HK-2 (cell line): ENCODE data around the gene SURF2.
A peak's percentile ranks its signal among the peaks of the same experiment; 100 is the strongest.
"Not testable (repeated sequence)": the region's sequence is repeated elsewhere in the genome, so short reads cannot be mapped to it uniquely, and the experiment has no call there.

Source experiments
- DNase-seq: peaks from one replicate; pipeline ENCODE4 v3.0.0-alpha.2; 2018; ENCODE audit not compliant: unreplicated experiment

SURF2 gene

DNA sequence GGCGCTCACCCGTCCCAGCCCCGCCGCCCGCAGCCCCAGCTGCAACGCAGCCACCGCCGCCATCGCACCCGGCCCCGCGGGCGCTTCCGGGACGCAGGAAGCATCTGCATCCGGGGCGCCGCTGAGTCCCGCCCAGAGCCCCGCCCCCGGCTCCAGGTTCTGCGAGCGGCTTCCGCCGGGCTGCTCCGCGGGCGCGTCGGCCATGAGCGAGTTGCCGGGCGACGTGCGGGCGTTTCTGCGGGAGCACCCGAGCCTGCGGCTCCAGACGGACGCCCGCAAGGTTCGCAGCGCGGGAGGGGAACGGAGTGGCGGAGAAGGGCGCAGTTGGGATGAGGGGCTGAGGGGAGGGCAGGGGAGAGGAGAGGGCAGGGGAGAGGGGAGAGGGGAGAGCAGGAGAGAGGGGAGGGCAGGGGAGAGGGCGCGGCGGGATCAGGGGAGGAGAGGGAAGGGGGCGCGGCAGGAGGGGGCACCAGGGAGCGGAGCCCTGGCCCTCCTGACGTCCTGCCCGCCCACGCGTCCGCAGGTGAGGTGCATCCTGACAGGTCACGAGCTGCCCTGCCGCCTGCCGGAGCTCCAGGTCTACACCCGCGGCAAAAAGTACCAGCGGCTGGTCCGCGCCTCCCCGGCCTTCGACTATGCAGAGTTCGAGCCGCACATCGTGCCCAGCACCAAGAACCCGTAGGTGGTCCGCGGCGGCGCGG, at the start of gene SURF2, which contains the start of gene SURF1:
TSS of gene SURF2 (plus strand) at position 160 of the 701 bp plus-strand sequence. CDS start at position 203, 43 bp downstream.
TSS of gene SURF1 (minus strand) at position 97 of the 701 bp plus-strand sequence. CDS start at position 63, 34 bp downstream.
- peak; percentile 82 for DNase-seq

DNA sequence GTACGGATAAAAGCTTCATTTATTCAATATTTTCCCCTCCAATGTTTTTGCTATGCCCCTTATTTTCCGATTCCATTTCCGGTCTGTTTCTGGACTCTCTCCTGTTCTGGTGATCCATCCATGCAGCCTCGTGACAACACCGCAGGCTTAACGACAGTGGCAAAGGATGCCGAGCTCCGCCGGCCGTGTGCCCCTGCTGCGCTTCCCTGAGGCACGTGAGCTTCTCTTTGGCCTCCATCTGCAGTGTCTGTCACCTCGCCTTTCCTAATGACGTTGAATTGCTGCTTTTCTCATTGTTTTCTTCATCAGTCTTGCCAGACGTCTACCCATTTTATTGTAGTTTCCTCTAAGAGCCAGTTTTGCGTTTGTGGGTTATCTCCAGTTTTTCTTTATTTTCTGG, 49.0 kb upstream of the SURF2 start:
- no peak for DNase-seq

DNA sequence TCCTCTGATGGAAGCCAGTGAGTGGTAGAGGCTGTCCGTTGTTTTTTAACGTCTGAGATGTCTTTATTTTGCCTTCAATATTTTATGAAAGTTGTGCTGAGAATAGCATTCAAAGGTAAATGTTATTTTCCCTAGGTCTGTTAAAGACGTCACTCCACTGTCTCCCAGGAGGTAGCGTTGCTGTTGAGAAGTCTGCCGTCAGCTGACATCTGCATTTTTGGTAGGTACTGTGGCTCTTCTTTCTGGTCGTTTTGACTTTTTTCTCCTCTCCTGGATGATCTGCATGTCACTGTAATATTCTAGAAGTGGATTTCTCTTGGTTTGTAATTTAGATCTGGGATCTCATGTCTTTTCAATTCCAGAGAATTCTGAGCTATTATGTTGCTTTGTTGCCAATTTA, 46.7 kb upstream of the SURF2 start:
- DNase-seq, result no peak

DNA sequence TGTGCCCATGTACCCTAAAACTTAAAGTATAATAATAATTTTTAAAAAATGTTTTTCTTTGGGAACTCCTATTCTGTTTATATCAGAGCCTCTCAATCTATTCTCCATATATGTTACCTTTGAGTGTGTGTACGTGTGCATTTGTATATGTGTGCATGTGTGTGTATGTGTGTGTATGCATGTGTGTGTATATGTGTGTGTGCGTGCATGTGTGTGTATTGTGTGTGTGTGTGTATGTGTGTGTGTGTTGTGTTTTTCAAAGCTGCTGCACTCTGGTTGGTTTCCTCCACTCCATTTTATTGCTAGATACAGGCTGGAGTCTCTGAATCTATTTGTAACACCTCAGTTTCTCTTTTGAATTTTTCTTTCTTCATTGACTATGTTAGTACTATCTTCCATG, 40.4 kb upstream of the SURF2 start:
- DNase-seq, result no peak

DNA sequence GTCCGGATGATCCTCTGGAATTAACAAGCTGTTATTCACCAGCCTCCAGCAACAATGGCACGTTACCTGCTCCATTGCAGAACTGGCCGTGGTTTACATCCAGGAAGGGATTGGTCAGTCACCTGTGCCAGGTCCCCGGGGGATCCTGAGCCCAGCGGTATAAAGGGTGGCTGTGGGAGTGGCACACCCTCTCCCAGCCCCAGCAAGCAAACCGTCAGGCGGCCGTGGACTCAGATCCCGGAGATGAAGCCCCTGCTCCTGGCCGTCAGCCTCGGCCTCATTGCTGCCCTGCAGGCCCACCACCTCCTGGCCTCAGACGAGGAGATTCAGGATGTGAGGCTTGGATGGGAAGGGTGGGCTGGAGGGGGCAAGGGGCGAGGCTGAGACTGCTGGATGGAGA, 38.8 kb upstream of the SURF2 start:
- not testable (repeated sequence) for DNase-seq

DNA sequence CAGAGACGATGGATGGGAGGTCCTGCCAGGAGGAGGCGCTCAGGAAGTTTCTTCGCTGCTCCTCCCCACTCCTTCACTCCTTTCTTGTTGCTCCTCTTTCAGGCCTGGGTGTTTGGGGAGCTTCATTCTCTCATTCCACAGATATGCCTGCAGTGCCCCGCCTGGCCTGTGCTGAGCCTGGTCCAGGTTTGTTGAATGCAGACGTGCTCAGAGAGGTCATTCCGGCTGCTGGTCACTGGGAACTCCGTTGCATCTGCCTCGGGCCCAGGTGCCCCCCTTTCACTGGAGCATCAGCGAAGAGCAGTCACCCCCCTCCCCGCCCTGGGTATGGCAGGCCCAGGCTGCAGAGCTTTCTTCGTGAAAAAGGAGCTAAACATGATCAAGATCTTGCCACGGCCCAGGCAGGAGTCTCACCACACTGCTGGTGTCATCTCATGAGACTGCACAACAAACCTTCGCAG, 35.9 kb upstream of the SURF2 start:
- DNase-seq, result no peak

DNA sequence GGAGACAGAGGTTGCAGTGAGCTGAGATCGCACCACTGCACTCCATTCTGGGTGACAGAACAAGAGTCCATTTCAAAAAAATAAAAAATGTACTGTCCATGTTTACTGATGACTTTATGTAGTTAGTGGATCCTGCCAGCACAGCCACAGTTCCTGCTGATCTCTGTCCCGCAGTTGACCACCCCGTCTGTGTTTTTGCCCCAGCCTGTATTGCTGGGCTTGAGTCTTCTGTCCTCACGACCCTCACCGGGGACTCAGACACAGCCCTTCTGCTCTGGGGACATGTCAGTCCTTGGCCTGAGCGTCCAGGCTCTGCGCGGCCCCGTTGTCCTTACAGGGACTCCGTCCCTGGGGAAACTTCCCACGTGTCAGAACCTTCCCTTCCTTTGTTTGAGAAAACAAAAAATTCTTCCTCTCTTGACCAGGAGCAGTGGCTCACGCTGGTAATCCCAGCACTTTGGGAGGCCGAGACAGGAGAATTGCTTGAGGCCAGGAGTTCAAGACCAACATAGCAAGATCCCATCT, 34.9 kb upstream of the SURF2 start:
- no peak for DNase-seq

DNA sequence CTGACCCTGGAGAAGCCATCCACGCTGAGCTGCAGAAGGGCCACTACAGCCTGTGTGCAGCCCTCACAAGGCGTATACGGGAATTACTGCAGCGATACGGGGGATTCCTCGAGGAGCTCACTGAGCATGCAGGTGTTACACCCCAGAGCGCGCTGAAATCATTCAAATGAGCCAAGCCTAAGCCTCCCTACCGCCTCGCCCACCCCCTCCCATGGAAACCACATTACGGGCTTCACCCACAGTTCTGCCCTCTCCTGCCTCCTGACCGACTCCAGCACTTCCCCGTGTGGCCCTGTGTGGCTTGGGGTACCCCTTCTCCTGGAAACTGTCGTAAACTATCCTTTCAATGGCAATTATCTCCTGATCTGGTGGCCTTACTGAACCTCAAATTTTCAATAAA, 33.6 kb upstream of the SURF2 start:
- no peak for DNase-seq

DNA sequence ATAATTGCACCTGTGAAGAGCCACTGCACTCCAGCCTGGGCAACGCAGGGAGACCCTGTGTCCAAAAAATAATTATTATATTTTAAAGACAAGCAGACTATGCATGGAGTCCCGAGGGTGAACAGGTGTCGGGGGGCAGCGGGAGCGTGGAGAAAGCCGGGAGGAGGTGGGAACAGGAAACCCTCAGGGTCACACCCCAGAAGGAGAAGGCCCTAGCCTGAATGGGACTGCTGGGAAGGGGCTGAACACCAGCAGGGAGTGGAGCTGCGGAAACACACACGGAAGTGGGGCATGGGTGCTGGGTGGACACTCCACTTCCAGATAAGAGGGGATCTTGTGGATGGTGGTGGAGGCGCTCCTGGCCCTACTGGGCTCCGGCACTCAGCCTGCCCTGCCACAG, 33.1 kb upstream of the SURF2 start:
- DNase-seq, result no peak

DNA sequence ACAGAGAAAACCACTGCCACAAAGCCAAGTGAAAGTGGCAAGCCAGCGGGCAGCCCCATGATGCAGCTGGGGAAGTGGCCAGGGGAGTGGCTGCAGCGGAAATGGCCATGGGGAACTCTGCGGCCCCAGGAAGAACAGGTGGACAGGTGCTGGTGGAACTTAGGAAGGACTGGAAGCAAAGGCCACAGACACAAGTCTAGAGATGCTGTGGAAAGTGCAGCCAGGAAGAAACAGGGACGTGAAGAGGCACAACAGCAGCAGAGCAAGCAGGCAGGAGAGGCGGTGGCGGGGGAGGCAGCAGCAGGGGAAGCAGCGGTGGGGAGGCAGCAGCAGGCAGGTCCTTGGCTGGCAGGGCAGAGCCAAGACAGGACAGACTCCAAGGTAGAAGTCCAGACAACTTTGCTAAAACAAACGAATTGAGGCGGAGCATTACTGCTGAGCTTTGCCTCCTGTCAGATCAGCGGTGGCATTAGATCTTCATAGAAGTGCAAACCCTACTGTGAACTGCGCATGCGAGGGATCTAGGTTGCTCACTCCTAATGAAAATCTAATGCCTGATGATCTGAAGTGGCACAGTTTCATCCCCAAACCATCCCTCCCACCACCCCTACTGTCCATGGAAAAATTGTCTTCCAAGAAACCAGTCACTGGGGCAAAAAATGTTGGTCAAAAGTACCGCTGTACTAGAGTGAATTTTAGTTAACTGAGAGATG, 32.2 kb upstream of the SURF2 start:
- DNase-seq, result no peak

DNA sequence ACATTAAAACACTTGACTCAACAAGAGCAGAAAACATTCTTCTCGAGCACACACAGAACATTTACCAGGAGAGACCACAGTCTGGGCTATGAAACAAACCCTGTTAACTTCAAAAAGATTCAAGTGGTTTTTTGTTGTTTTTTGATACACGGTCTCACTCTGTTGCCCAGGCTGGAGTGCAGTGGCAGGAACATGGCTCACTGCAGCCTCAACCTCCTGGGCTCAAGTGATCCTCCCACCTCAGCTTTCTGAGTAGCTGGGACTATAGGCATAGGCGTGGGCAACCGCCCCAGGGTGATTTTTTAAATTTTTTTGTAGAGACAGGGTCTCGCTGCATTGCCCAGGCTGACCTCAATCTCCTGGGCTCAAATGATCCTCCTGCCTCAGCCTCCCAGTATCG, 29.3 kb upstream of the SURF2 start:
- DNase-seq, result not testable (repeated sequence)

DNA sequence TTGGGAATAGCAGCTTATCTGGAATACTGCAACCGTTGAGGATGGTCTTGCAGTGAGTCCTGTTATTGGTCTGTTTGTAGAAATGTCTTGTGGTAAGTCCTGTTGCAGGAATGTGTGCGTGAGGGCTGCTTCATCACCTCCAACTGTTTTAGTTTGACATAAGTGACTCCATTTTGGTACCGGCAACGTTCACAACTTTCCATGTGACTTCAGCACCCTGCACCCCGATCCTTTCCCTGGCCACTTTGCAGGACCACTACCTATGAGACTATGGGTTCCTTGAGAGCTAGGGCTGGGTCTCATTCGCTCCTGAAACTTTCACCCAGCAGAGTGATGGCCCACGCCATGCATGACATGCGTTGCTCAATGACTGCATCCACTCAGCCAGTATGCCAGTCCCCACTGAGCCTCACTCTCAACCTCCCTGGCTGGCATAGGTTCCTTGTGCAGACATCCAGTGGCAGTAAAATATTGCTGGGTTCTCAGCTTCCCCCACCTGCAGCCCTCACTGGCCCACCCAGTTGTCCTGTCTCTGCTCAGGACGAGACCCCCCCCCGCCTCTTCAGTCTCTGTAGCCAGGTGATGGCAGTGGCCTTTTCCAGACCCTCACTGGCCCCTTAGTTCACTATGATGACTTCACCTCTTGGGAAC, 28.4 kb upstream of the SURF2 start:
- no peak for DNase-seq

DNA sequence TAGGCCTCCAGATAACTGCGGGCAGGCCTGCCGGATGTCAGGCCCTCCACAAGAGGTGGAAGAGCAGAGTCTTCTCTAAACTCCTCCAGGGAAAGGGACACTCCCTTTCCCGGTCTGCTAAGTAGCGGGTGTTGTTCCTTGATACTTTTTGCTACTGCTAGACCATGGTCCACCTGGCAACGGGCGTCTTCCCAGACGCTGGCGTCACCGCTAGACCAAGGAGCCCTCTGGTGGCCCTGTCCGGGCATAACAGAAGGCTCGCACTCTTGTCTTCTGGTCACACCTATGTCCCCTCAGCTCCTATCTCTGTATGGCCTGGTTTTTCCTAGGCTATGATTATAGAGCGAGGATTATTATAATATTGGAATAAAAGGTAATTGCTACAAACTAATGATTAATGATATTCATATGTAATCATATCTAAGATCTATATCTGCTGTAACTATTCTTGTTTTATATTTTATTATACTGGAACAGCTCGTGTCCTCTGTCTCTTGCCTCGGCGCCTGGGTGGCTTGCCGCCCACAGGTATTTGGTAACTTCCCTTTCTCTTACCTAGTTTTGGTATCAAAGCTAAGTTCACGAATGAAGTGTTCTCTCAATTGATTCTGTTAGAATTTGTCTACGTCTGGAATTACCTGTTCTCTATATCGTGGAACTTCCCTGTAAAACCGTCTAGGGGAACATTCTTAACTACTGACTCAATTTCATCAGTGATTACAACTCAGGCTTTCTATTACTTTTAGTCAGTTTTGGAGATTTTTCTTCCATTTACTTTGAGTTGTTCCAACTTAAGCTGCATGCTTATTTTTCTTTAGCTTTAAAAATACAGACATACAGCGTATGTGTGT, 26.8 kb upstream of the SURF2 start:
- DNase-seq, result peak; percentile 34

DNA sequence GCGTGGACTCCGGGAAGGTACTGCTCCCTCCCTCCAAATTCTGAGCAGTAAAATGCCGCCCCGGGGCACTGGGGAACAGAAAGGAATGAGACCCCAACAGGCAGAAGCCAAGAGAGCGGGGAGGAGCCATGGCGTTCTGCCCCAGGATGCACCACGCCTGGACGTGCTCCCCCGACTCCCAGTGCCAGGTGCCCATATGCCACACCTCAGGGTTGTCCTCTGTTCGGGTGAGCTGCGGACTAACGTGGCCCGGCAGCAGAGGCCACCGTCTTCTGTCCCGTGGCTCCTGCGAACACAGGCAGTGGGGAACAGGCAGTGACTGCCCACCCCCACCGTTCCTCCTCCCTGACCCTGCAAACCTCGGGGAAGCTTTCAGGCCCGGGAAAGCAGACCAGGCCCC, 25.1 kb upstream of the SURF2 start:
- no peak for DNase-seq

DNA sequence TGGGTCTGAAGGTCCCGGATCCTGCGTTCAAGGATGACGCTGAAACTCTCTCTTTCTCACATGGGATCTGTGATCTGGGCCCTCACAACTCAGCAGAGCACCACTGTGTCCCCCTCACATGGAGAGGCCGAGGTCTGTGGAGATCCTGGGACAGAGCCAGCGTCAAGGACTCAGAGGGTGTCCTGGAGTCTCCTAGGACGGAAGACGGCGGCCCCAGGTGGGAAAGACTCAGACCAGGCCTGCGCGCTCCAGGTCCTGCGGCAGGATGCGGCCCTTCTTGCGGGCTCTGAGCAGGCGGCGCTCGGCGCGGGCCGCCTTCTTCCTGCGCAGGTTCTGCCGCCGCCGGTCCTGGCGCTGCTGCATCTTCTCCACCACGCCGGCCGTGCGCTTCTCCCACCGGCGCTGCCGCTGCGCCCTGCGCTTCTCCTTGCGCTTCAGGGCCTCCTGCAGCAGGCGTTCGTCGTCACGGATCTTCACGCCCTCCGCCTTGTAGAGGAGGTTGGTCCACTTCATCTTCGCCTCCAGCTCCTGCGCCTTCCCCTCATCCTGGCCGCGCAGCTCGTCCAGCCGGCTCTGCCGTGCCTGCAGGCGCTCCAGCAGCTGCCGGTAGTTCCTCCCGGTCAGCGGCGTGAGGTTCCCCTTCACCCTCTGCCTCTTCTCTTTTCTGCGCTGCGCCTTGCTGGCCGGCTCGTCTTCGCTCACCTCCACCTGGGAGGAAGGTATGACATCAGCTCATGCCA, 24.5 kb upstream of the SURF2 start:
- DNase-seq, result no peak

DNA sequence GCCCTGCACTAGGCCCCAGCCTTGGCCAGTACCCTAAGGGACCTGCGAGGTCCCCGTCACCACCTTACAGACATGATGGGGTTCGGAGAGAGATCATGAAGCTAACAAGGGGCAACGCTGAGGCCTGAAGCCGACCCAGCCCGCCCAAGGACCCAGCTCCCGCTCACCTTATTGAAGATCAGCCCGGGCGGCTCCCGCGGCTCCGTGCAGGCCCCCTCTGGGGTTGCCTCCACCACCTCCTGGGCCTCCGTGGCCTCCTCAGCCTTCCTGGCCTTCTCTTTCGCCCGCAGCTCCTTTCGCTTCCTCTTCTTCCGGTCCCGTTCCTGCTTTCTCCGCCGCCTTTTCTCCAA, 24.0 kb upstream of the SURF2 start:
- DNase-seq, result no peak

DNA sequence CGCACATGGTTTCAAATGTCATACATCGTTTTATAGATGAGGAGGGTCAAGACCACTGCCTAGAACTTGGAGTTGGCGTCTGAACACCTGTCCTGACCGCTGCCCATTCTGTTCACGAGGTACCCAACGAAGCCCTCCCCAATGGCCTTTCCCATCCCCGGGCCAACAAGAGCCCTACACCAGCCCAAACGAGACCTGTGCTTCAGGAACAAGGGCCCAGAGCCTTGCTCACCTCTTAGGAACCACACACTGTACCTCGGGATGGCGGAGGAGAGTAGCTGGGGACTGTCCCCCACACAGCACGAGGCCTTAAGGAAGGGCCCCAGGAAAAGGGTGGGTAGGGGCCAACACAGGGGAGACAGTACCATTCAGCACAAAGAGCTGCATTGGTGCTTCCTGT, 23.3 kb upstream of the SURF2 start:
- no peak for DNase-seq

DNA sequence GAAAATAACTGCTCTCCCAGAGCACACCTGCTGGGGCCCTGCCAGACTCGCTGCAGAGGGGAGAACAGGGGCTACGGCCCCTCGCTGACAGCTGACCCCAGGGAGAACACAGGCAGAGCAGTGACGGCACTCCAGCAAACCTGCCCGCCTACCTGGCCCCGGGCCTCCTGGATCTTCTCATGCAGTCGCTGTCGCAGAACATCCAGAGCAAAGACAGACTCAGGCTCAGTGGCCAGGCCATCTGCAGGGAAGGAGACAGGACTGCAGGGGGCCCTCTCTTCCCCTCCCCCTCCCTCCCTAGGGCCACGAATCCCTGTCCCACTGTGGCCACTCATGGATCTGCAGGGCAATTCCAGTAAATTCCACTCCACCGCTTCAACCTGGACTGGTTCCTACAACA, 22.8 kb upstream of the SURF2 start:
- no peak for DNase-seq

DNA sequence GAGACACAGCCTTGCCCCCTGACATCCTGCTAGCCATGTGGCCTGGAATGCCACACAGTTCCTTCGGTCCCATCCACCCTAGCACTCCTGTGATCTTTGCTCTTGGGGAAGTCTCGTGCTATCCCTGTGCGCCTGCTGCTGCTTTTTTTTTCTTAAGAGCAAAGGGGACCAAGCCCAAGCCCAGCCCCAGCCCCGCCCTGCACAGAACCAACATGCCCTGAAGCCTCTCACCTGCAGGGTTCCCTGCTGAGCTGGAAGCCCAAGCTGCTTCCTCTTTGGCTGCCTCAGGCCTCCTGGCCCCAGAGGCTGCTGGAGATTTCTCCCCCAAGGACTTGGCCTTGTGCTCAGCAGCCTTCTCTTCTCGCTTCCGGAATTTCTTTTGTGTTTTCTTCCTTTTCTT, 22.2 kb upstream of the SURF2 start:
- no peak for DNase-seq

DNA sequence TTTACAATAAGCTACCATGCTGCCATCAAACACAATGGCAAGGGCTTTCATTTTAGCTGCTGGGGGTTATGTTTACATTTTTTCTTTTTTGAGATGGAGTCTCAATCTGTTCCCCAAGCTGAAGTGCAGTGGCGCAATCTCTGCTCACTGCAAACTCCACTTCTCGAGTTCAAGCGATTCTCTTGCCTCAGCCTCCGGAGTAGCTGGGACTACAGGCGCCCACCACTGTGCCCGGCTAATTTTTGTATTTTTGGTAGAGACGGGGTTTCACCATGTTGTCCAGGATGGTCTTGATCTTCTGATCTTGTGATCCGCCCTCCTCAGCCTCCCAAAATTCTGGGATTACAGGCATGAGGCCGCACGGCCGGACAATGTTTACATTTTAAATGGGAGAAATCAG, 21.5 kb upstream of the SURF2 start:
- not testable (repeated sequence) for DNase-seq
